Stimulated activated CD4-positive, alpha-beta T cell treated with anti-CD3 and anti-CD28 coated beads, Interleukin-15, amount 100 ng/mL, for 1 hour (primary cell): Measurements from ENCODE around the gene PEX26.
"Not testable (repeated sequence)": the region's sequence is repeated elsewhere in the genome, so short reads cannot be mapped to it uniquely, and the experiment has no call there.

ENCODE experiments used
- DNase-seq, 2 donors: peaks; one replicate each; pipeline ENCODE4 v3.0.0-alpha.2; 2020; ENCODE audit warnings: low read depth in 1 of 2, low spot score in 1 of 2

Gene PEX26

GRCh38 chr22:18070556-18071306 is 7.1 kb upstream of the PEX26 start:
- no peak for DNase-seq

- not testable (repeated sequence) for DNase-seq
These were observed 6.4 kb upstream of the PEX26 start for GRCh38 chr22:18071307-18071967.

GRCh38 chr22:18071968-18072310 is 5.9 kb upstream of the PEX26 start:
- DNase-seq: no peak

- no peak for DNase-seq
These were observed 4.3 kb upstream of the PEX26 start for GRCh38 chr22:18073467-18073866.

- not testable (repeated sequence) for DNase-seq
These were observed 3.9 kb upstream of the PEX26 start for GRCh38 chr22:18073927-18074326.

- DNase-seq: no peak
These were observed 2.6 kb upstream of the PEX26 start for GRCh38 chr22:18075101-18075719.

GRCh38 chr22:18075720-18076497 is 1.9 kb upstream of the PEX26 start:
- no peak for DNase-seq

- no peak for DNase-seq
These were observed 627 bp upstream of the PEX26 start for GRCh38 chr22:18077087-18077638.

- no peak for DNase-seq
These were observed 695 bp downstream of the PEX26 start for GRCh38 chr22:18078329-18079041.

GRCh38 chr22:18079706-18080233 is 2.0 kb downstream of the PEX26 start:
- no peak for DNase-seq

- no peak for DNase-seq
These were observed 3.6 kb downstream of the PEX26 start for GRCh38 chr22:18081416-18081815.

GRCh38 chr22:18082467-18082866 is 4.7 kb downstream of the PEX26 start:
- no peak for DNase-seq

GRCh38 chr22:18083406-18083805 is 5.6 kb downstream of the PEX26 start:
- no peak for DNase-seq

- no peak for DNase-seq
These were observed 7.4 kb downstream of the PEX26 start for GRCh38 chr22:18085188-18085587.

- no peak for DNase-seq
These were observed 9.6 kb downstream of the PEX26 start for GRCh38 chr22:18087350-18087855.

- no peak for DNase-seq
These were observed 11.2 kb downstream of the PEX26 start for GRCh38 chr22:18088825-18089568.

GRCh38 chr22:18090286-18090685 is 12.5 kb downstream of the PEX26 start:
- DNase-seq: no peak

- no peak for DNase-seq
These were observed 13.7 kb downstream of the PEX26 start for GRCh38 chr22:18091478-18091877.

GRCh38 chr22:18091916-18092526 is 14.2 kb downstream of the PEX26 start:
- no peak for DNase-seq
